Dedifferentiated amniotic fluid mesenchymal stem cell (primary cell): ENCODE results near the gene KRTAP12-1.
"Not testable (repeated sequence)": the region's sequence is repeated elsewhere in the genome, so short reads cannot be mapped to it uniquely, and the experiment has no call there.

ENCODE experiments used
- DNase-seq: peaks from one replicate; pipeline ENCODE4 v3.0.0-alpha.2; 2016; ENCODE audit errors: extremely low spot score

Gene KRTAP12-1

DNA sequence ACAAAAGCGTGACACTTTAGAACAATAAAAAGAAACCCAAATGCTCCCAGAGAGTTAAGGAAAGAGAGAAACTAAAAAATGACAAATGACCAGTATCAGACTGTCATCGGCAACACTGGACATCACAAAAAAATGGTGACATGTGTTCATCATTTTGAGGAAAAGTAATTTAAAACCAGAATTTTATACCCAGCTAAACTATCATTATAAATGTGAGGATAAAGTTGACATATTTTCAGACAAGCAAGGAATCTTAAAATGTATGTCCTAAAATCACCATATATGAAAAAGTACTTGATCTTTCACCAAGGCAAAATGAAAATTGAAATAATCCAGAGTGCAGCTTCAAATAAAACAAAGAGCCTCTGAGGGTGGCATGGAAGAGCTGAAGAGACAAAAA, 37.1 kb downstream of the KRTAP12-1 start:
- no peak for DNase-seq

DNA sequence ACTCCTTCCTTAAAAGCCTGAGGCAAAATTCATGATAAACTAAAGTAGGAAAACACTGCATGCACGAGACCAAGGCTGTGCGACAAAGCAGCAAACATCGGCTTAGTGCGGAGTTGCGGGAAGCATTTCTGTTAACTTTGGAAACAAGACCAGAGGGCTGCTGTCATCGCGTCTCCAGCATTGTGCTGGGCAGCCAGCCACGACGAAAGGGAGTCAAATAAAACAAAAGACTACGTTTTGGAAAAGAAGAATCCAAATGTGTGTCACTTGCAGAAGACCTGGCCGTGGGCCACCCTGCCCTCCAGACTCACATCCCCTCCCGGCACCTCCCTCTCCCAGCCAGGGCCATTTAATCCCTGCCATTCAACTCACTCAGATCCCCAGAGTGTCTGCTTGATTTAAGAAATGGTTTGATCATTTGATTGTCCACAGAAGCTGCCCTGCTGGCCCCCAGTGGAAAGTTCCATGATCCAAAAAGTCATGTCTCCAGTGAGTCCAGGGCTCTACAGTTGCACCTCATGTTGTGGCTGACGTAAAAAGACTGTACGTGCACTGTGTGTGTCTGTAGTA, 38.1 kb downstream of the KRTAP12-1 start:
- no peak for DNase-seq

DNA sequence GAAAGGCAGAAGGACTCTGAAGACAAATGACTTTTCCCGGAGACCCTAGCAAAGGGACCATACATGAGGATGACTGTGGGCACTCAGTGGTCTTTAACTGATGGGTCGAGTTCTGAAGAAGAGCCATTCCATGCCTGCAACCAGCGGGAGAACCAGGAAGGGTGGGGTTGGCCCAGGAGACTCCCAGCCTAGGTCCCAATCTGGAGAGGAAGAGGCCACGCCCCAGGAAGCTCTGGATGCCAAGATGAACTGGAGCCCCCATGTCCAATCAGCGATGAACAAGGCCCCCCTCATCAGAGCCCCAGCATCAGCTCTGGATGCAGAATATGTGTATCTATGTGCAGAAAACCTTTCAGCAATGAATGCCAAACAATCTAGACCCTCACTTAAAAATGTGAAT, 41.2 kb downstream of the KRTAP12-1 start:
- no peak for DNase-seq

DNA sequence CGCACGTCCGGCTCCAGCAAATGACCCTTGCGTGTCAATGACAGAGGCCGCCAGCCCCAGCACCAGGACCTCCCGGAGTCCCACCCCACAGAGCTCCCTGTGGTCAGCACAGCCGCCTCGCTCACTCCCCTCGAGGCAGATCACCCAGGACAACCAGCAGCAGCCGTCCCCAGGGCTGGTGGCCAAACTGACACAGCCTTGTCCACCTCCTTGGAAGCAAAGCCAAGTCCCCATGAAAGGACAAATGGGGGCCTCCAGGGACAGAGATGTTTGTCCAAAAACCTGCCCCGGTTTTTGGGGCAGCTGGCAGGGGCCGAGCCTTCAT, 42.7 kb downstream of the KRTAP12-1 start:
- DNase-seq = no peak

DNA sequence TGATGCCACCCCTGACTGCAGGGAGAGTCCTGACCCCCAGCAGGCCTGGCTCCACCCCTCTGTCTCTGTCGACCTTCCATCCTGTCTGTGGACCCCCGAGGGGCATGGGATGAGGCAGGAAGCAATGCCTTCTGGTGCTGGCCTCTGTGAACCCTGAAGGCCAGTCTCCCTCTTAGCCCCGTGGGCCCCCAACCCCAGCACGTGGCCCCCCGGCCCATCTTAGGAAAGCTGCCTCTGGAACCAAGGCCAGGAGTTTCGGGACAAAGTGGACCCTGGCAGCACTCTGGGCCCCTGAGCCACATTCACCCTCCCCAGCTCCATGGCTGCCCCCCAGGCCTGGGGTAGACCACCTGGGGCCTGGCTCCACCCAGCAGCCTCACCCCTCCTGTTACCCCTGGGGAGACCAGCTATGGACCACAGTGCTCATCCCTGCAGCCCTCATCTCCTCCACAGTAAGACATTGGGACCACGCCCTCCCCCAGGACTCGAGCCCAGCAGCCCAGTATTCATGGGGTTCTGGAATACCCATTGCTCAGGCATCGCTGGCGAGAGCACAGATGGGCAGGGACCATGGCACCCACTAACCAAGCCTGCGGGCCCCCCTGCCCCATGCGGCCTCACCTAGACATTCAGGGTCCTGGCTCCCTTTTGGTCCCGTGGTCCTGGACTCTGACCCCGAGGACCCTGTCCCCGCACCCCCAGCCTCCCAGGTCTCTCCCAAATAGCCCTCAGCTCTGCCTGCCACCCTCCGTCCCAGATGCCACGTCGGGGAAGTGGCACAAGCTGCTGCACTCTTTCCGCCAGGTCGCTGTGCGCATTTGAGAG, 43.2 kb downstream of the KRTAP12-1 start:
- DNase-seq = not testable (repeated sequence)

DNA sequence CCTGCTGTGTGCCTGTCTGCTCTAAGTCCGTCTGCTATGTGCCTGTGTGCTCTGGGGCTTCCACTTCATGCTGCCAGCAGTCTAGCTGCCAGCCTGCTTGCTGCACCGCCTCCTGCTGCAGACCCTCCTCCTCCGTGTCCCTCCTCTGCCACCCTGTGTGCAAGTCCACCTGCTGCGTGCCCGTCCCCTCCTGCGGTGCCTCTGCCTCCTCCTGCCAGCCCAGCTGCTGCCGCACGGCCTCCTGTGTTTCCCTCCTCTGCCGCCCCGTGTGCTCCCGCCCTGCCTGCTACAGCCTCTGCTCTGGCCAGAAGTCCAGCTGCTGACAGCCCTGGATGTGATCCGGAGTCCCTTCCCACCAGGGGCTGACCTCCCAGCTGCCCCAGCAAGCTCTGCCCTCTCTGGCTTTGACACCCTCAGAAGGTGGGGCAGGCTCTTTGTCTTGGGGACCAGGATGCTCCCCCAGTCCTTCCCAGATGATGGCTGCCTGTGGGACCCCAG, 44.1 kb downstream of the KRTAP12-1 start:
- not testable (repeated sequence) for DNase-seq

DNA sequence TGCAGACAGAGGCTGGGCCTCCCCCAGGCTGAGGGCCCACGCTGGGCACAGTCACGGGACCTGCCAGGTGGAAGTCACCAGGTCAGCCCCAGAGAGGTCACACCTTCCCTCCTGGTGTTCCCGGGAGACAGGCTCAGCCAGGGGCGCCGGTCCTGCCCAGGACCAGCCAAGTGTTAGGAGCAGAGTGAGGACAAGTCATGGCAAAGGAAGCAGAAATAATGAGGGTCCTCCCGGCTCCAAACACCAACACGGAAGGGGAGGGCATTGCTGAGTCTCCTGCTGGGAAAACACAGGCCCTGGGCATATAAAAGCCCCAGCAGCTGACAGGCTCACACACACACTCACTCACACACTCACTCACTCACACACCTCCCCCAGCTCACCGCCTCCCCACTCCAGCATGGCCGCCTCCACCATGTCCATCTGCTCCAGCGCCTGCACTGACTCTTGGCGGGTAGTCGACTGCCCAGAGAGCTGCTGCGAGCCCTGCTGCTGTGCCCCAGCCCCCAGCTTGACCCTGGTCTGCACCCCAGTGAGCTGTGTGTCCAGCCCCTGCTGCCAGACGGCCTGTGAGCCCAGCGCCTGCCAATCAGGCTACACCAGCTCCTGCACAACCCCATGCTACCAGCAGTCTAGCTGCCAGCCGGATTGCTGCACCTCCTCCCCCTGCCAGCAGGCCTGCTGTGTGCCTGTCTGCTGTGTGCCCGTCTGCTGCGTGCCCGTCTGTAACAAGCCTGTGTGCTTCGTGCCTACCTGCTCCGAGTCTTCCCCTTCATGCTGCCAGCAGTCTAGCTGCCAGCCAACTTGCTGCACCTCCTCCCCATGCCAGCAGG, 44.7 kb downstream of the KRTAP12-1 start, which contains the start of gene KRTAP10-10:
Gene KRTAP10-10, plus strand, starts transcription at position 339 of the 833 bp plus-strand sequence. Its CDS starts 62 bp downstream, at position 401.
- DNase-seq = no peak

DNA sequence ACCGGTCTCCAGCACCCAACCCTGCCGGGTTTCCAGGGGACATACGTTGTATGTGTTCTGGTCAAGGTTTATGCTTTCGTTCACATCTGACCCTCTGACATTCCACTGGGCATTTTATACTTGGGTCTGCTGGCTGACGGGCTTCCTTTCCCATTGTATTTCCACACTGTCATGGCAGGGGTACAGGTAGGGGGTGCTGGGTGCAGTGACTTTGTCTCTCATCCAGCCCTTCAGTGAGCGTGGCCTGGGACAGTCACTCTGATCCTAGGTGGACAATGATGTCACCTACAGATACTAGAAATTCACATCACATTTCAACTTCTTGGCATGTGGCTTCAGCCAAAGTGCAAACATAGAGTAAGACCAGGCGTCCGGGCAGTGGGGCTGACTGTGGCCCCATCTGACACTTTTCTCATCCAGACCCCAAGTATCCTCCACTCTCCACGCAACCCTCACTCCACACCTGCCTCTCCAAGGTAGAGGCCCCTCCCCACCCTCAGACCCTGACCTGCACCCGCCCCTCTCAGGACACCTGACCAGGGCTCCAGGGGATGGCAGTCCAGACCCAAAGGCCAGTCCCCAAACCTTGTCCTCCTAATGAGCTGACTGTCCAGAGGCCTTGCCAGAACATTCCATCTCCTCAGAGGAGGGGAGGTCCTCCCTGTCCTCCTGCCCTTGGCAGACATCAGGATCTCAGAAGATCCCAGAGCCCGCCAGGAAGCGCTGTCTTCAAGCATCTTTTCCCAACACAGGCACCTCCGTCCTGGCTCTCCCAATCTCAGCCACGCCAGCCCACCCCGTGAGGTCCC, 45.5 kb downstream of the KRTAP12-1 start:
- no peak for DNase-seq

DNA sequence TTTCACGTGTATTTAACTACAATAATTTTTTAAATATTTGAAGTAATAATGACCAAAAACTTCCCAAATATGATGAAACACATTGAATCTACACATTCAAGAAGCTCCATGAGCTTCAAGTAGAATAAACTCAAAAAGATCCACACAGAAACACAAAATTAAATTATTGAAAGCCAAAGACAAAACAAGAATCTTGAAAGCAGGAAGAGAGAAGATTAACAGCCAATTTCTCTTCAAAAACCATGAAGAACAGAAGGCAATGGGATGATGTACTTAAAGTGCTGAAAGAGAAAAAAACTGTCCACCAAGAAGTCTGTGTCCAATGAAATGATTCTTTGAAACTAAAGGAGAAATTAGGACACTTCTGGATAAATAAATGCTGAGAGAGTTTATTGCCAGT, 49.9 kb downstream of the KRTAP12-1 start:
- no peak for DNase-seq
